ENCODE measurements around the gene MORN1.

MORN1 gene

DNA sequence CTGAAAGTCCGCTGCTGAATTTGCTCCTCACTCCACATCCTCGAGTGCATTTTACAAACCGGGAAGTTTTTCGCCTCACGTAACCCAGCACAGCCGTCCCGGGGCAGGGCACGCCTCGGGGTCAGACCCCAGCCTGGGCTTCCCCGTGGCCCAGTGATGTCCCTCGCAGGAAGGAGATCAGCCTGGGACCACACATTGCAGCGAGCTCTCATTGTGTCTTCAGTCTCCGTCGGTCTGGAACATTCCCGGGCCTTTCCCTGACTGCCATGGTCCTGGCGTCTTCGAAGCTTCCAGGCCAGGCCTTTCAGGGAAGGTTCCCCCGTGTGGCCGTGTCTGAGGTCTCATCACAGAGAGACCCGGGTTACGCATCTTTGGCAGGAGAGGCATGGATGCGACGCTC is 43.5 kb downstream of the MORN1 start:
- peak in 1 of 42 donors; percentile 0 for DNase-seq
- intact Hi-C loops (cut with DNase I): no loop called here

DNA sequence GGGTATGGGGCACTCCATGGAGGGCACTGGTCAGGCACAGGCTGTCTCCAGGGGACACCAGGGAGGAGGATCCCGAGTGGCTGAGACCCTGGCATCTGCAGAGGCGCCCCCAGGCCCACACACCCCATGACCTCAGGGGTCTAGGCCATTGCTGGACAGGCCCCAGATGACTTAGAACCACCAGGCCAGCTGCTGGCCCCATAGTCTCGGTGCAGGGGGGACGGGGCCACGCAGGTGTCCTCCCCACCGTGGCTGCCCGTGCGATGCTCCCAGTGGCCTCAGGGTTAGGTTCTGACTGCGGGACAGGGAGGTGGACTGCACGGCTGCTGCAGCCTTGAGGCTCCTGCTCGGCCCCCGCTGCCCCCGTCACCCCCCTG is 44.0 kb downstream of the MORN1 start:
- DNase-seq: peak in 1 of 42 donors; percentile 2

DNA sequence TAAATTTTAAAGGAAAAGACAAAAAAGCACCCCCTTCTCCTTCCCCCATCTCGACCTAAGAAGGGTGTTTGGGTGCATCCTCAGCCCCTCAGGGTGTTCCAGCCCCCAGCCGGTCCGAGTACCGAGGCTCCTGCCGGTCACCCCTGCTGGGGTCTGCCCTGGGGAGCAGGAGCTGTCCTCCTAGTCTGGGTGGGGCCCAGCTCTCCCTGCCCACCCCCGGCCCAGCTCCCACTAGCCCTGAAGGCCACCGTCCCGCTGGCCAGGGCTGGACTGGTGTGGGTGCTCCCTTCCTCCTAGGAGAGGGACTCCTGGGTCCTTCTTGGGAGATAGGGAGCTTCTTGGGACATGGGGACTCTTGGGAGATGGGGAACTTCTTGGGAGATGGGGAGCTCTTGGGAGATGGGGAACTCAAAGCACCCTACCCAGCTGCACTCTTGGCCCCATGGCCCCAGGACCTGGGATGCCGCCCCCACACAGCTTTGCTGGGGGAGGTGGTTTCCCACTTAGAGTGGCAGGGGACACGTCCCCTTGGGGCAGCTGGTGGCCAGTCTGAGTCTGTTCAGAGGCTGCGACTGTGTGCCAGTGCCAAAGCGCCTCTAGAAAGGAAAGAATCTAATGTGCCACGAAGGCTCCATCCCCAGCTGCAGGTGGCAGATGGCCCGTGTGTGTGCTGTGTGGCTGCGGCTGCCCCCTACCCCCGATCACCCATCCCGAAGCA is 44.5 kb downstream of the MORN1 start:
- DNase-seq: peak in 1 of 42 donors; percentile 2
- intact Hi-C loops (cut with DNase I): no loop called here

More for the DNA sequence above, 44.0 kb downstream of the MORN1 start:
- intact Hi-C loops (cut with DNase I): no loop called here

DNA sequence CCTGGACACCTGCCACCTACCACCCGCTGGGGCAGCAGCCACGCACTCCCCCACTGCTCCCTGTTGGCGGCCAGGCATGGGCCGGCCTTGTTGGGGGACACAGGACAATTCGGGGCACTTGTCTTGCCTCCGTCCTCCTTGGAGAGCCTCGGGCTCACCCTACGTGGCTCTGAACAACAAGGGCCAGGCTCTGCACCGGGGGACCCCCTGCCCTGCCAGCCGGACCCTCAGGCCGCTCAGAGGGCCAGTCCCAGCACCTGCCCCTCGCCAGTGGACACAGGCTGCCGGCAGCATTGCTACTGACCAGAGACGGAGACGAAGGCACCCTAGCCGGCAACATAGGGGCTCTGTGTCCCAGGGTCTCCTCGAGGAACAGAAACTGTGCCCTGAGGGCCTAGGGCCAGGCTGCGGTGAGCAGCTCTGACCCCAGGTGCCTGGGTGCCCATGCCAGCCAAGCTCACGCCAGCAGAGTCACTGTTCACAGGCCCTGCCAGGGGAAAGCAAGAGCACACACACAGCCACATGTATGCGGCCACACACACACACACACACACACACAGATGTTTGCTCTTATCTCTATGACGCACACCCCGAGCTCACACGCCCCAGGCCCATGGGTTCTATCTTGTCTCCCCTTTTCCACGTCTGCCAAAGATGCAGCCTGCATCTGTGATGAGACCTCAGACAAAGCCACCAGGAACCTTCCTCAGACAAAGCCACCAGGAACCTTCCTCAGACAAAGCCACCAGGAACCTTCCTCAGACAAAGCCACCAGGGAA is 45.9 kb downstream of the MORN1 start:
- intact Hi-C loops (cut with DNase I): no loop called here
- peak in 1 of 42 donors; percentile 3 for DNase-seq

DNA sequence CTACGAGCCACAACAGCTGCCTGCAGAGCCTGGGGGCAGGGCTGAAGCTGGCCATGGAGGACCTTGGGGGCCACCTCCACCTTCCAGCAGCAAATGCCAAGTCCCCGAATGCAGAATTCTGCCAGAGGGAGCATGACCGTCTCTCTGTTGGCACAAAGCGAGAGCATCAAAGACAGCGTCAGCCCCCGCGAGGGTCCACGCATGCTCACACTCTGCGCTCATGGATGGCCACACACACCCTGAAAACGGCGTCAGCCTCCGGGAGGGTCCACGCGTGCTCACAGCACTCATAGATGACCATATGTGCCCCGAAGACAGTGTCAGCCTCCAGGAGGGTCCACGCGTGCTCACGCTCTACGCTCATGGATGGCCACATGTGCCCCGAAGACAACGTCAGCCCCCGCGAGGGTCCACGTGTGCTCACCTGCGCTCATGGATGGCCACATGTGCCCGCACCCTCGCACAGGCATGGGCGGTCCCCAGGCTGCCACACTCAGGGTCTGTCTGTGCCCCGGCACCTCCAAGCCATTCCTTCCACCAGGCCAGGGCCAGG is 46.5 kb downstream of the MORN1 start:
- intact Hi-C loops (cut with DNase I): no loop called here
- DNase-seq: no peak

DNA sequence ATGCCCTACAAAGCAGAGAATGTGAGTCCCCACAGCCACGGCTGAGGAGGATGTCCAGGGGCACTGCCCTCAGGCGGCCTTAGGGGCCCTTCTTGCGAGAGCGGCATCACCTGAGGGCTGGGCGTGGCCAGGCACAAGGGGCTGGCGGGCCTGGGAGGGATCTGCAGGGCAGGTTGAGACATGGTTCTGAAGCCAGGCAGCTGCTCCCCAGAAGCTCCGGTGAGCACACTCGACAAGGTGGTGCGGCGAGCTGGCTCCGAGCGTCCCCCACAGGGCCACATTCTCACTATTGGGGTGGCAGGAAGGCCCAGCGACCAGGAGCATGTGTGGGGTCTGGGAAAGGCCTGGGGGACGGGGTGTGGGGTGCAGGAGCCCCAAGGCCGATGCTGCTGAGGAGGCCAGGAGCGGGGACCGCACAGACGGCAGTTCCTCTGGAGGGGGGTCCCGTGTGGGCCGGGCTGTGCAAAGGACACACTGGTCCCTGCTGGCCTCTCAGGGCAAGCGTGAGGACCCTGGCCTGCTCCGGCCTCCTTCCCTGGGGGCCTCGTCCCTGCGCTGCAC is 47.2 kb downstream of the MORN1 start:
- DNase-seq: peak in 1 of 42 donors; percentile 2
- intact Hi-C loops (cut with DNase I): no loop called here

DNA sequence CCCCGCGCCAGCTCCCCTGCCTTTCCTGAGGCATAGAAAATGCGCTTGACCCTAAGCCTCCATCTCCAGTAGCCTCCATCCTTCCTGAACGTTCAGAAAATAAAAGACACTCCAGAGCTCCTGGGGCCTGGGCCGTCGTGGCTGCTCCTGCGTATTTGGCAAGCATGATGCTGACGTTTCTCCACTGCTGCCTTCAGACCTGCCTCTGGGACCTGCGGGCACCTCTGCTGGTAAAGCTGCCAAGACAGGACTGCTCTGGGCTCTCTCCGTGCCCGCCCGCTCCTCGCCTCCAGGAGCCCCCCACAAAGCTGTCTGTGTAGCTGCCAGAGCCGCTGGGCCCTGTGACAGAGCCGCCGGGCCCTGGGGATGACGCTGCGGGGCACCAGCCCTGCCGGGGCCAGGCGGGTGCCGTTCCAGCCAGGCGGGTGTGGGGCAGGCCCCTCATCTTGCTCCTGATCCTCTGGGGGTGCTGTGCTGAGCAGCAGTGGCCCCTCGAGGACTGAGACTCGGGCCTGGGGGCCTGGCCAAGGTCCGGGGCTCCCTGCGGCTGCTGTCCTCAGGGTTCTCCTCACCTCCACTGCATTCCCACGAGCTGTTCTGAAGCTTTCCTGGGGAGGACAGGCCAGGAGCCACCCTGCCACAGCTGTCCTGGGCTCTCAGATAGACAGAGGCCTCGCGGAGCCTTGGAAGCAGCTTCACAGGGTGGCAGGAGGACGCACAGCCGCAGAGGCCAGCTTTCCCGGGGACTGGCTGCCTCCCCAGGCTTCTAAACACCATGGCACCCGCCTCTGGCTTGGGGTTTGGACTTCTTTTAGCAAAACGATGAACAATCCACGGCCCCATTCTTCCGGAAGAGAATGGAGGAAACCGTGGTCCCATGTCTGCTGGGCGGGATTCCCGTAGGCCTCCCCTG is 48.1 kb downstream of the MORN1 start:
- DNase-seq: peak in 1 of 42 donors; percentile 23
- intact Hi-C loops (cut with DNase I): no loop called here

DNA sequence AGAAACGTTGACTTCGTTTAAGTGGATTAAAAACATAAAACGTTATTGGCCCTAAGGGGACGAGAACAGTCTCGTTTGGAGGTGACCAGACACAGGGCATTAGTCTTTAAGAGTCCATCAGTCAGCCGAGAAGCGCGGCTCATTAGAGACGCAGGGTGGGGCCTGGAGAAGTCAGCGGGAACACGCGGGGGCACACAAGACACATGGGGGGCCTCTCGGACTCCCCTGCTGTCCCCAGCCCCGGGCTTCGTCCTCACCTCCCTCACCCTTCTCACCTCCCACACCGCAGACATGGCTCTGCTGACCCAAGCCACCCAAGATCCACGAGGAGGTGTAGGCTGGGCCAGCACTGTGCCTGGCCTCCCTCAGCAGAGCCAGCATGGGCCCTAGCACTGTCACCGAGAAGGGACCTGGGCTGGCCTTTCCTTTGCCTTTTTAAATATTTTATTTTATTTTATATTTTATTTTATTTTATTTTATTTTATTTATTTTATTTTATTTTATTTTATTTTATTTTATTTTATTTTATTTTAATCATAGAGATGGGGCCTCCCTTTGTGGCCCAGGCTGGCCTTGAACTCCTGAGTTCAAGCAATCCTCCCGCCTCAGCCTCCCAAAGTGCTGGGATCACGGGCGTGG is 48.9 kb downstream of the MORN1 start:
- intact Hi-C loops (cut with DNase I): no loop called here
- no peak for DNase-seq

DNA sequence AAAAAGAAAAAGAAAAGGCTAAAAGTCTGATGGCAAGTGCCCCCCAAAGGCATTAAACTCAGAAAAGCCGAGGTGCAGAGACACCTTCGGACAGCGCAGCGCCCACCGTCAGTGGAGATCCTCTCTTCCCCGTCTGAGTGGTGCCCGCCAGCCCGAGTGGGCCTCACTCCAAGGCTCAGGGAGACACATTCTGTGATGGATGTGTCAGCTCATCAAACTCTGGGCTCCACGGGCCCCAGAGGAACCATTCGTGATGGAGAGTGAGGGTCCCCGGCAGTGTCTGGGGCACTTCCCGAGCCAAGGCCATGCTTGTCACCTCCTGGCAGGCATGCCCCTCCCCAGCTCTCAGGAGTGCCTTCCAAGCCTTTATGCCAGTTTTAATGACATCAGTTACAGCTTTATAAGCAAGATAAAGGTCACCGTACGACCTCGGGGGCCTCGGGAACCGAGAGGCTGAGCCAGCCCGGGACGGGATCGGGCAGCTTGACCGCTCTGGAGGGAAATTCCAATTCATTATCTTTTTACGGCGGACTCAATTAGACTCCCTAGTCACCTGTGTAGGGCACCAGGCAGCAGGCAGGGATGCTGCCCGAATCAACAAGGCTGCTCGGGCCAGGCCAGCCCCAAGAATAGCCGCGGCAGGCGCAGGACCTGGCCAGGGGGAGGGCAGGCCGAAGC is 49.5 kb downstream of the MORN1 start:
- DNase-seq: no peak

DNA sequence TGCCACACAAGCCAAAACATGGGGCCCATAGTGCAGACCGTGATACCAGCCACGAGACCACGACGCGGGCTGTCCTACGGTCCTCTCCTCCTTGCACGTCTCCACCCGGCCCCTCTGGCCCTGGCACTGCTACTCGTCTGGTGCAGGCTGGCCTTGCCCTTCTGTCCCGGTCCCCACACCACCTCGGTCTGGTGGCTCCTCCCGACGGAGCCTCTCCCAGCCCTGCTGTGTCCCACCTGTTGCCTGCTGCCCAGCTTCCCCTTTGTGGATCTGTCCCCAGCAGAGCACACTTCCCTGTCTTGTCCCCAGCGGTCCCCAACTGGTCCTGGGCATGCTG is 50.5 kb downstream of the MORN1 start:
- DNase-seq: no peak
- intact Hi-C loops (cut with DNase I): no loop called here

More for the DNA sequence above, 49.5 kb downstream of the MORN1 start:
- intact Hi-C loops (cut with DNase I): no loop called here

DNA sequence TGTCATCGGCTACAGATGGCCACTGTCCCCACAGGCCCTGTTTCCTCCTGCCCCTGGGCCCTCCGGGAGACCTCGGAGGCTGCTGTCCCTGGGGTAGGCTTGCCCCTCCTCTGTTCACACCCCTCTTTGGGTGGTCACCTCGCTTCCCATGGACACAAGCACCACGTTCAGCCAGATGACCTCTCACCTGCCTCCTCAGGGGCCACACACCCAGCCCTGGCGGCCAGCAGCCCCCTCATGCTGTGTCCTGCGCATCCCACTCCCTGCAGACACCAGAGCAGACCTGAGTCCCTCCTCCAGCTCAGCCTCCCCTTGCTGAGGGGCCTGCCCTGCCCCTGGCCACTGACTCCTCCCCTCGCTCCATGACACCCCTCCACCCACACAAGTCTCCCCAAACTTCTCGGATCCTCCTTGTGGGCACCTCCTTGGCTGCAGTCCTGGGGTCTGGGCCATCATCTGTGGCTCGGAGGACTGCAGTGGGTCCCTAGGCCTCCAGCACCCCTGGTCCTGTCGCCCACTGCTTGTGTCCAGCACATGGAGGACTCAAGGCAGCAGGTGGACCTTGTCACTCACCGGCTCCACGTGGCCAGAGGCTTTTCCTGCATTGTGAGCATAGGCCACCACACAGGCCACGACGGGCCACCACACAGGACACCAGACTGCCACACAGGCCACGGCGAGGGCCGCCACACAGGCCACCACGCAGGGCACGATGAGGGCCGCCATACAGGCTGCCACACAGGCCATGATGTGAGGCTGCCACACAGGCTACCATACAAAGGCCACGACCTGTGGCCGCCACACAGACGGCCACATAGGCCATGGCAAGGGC is 51.1 kb downstream of the MORN1 start:
- intact Hi-C loops (cut with DNase I): no loop called here

DNA sequence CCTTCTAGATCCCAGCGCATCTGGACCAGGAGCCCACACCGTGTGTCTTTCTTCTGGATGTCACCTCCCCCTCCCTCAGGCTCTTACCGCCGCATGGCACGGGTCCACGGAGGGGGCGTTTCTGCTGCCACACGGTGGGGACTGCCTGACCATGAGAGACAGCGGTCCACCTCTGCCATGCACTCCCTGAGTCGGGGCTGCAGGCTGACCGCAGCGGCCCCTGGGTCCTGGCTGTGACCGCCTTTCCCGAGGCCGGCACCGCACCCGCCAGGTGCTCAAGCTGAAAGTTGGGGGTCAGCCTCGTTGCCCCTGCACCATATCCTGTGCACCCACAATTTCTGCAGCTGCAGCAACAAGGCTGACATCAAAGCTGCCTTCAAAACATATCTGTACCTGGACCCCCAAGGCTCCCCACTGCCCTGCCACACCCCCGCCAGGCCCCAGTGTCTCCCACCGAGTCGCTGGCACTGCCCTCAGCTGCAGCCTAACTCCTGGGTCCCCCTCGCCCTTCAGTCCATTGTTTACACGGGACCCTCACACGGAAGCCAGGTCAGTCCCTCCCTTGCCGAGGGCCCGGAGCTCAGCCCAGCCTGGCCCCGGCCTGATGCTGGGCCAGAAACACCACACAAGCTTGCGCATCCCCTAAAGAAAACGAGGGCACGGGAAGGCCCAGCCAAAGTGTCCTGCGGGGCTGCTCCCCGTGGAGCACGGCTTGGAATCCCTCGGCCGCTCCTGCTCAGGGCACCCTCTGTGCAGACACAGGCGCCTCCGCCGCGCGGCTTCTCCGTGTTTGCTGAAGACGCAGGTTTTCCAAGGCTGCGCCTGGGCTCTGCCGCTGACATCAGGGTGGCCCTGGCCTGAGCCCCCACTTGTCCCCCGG is 51.9 kb downstream of the MORN1 start:
- intact Hi-C loops (cut with DNase I): no loop called here
- DNase-seq: no peak

More for the DNA sequence above, 51.1 kb downstream of the MORN1 start:
- DNase-seq: no peak

DNA sequence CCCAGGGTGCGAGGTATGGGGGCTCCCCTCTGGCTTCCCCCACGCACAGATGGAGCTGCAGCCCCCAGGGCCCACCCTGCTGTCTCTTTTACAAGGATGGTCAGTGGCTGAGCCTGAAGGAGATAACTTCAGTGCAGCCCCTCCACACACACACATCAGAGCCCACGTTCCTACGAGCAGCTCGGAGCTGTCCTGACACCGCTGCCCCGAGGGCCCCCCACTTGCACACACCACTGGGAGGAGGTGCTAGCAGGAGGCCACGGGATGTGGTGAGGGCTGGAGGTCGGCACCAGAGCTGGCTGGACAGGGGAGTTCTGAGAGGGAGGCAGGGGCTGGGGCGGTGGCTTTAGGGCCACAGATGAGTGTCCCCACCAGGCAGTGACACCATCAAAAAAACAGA is 53.9 kb downstream of the MORN1 start:
- intact Hi-C loops (cut with DNase I): no loop called here
- DNase-seq: no peak

DNA sequence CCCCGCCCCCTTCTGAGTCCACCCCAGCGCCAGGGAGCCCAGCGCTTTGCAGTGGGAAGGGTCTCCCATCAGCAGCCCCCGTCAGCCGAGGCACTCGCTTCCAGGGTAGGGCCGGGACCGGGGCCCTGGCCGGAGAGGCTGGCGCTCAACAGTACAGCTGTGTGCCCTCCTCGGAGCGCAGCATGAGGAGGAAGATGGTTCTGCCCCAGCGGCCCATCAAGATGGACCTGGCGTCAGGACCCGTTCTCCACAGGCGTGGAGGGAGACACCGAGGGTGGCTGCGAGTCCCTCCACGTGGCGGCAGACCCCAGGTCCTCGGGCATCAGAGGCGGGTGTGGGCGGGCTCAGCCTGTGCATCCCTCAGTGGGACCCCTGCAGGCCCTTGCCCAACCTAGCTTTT is 54.3 kb downstream of the MORN1 start:
- DNase-seq: no peak
- intact Hi-C loops (cut with DNase I): no loop called here

DNA sequence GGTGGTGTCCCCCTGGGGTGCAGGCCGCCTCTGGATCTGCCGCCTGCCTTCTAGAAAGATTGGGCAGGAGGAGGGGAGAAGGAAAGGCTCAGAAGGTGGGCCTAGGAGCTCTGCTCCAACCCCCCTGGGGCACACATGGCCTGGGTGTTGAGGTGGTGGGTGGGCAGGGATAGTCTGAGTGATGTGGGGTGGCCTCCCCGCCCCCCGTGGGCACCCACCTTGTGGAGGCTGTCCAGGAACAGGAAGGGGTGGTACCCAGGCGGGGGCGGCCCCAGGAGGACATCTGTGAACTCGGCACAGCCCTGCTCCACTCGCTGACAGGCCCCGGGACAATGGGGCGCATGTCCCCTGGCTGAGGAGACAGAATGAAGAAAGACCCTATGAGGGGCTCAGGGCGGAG is 54.9 kb downstream of the MORN1 start:
- no peak for DNase-seq
- intact Hi-C loops (cut with DNase I): no loop called here

DNA sequence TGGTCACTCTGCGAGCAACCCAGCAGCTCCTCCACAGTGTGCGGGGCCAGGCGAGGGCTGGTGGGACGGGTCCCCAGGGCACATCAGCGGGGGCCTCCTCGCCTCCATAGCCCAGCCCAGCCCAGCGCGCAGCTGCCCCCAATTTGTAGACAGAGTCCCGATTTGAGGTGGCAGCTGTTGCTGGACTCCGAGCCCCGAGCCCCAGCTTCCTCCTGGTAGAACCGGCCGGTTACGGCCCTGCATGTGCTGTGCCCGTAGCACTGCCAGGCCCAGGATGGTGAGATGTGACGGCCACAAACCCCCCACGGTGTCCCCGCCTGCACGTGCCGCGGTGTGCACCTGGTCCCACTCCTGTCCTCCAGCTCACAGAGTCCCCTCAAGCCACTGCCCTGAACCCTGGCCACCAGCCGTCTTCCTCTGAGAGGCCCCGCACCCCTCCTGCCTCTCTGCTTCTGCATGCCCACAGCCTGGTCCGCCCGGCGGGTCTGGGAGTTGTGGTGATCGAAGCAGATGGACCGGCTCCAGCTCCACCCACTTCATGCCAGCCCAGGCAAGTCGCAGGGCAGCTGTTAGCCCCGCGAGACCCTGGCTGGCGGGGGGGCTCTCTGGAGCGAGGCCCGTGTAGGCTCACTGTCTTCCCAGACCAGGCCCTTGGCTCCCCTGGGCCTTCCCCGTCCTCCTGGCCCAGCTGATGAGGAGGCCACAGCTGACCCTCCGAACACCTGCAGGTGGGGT is 55.5 kb downstream of the MORN1 start:
- intact Hi-C loops (cut with DNase I): no loop called here

More for the DNA sequence above, 55.5 kb downstream of the MORN1 start:
- no peak for DNase-seq
